ENCODE data around the gene PTTG2. TPM values are rescaled to one million over a fixed set of nuclear protein-coding genes. Genes with fewer than 3 reads are reported as not detected.
"Not testable (repeated sequence)": the region's sequence is repeated elsewhere in the genome, so short reads cannot be mapped to it uniquely, and the experiment has no call there.

PTTG2 gene
- total RNA-seq, 1 experiment from 2014 or later: not detected

- Mint-ChIP-seq H3K36me3 (ENCODE audit: insufficient read depth, unreplicated experiment) (no peaks in the 10 kb centered on the region), H3K4me3 (ENCODE audit: low read depth, unreplicated experiment) (no peak overlapping the region), H3K27me3 (ENCODE audit: unreplicated experiment) (no peaks in the 10 kb centered on the region), H3K4me1 (ENCODE audit: low read depth, unreplicated experiment) (no peaks in the 10 kb centered on the region), H3K27ac (ENCODE audit: unreplicated experiment) (no peak overlapping the region), H3K9me3 (ENCODE audit: low read depth, unreplicated experiment) (no peaks in the 10 kb centered on the region)
- no TSS peak for BruUV-seq (replicated peaks)
- no peak for TF ChIP-seq CTCF (IDR thresholded peaks at IDR 0.05; ENCODE audit: unreplicated experiment)
- intact Hi-C loops (cut with micrococcal nuclease; ENCODE audit: unreplicated experiment): no loop called here
- no peak for DNase-seq
- CTCF ChIA-PET: no interaction called here
Measured at GRCh38 chr4:37922328-37922727, 37.9 kb upstream of the PTTG2 start.

- H3K4me1 Mint-ChIP-seq (ENCODE audit: low read depth, unreplicated experiment); intact Hi-C loops (cut with micrococcal nuclease; ENCODE audit: unreplicated experiment); BruUV-seq (replicated peaks); H3K4me3 Mint-ChIP-seq (ENCODE audit: low read depth, unreplicated experiment); H3K9me3 Mint-ChIP-seq (ENCODE audit: low read depth, unreplicated experiment); H3K27ac Mint-ChIP-seq (ENCODE audit: unreplicated experiment); H3K36me3 Mint-ChIP-seq (ENCODE audit: insufficient read depth, unreplicated experiment); DNase-seq; CTCF ChIA-PET; H3K27me3 Mint-ChIP-seq (ENCODE audit: unreplicated experiment): not testable (repeated sequence)
Measured at GRCh38 chr4:37923089-37923488, 37.1 kb upstream of the PTTG2 start.

GRCh38 chr4:37924946-37925345, 35.3 kb upstream of the PTTG2 start:
- no peaks in the 10 kb centered on the region for H3K36me3 Mint-ChIP-seq (ENCODE audit: insufficient read depth, unreplicated experiment)
- CTCF ChIA-PET: no interaction called here
- no peaks in the 10 kb centered on the region for H3K4me1 Mint-ChIP-seq (ENCODE audit: low read depth, unreplicated experiment)
- H3K4me3 Mint-ChIP-seq (ENCODE audit: low read depth, unreplicated experiment): no peak overlapping the region
- H3K9me3 Mint-ChIP-seq (ENCODE audit: low read depth, unreplicated experiment): no peaks in the 10 kb centered on the region
- no peaks in the 10 kb centered on the region for H3K27me3 Mint-ChIP-seq (ENCODE audit: unreplicated experiment)
- no peak for DNase-seq
- intact Hi-C loops (cut with micrococcal nuclease; ENCODE audit: unreplicated experiment): no loop called here
- TF ChIP-seq CTCF (IDR thresholded peaks at IDR 0.05; ENCODE audit: unreplicated experiment): no peak
- no TSS peak for BruUV-seq (replicated peaks)
- H3K27ac Mint-ChIP-seq (ENCODE audit: unreplicated experiment): no peak overlapping the region

GRCh38 chr4:37927434-37927833, 32.8 kb upstream of the PTTG2 start:
- no TSS peak for BruUV-seq (replicated peaks)
- no peak for TF ChIP-seq CTCF (IDR thresholded peaks at IDR 0.05; ENCODE audit: unreplicated experiment)
- CTCF ChIA-PET: no interaction called here
- H3K4me1 Mint-ChIP-seq (ENCODE audit: low read depth, unreplicated experiment): no peaks in the 10 kb centered on the region
- H3K27me3 Mint-ChIP-seq (ENCODE audit: unreplicated experiment): no peaks in the 10 kb centered on the region
- no peak overlapping the region for H3K27ac Mint-ChIP-seq (ENCODE audit: unreplicated experiment)
- H3K9me3 Mint-ChIP-seq (ENCODE audit: low read depth, unreplicated experiment): no peaks in the 10 kb centered on the region
- no peak overlapping the region for H3K4me3 Mint-ChIP-seq (ENCODE audit: low read depth, unreplicated experiment)
- H3K36me3 Mint-ChIP-seq (ENCODE audit: insufficient read depth, unreplicated experiment): no peaks in the 10 kb centered on the region
- no peak for DNase-seq
- intact Hi-C loops (cut with micrococcal nuclease; ENCODE audit: unreplicated experiment): no loop called here

- no peaks in the 10 kb centered on the region for H3K36me3 Mint-ChIP-seq (ENCODE audit: insufficient read depth, unreplicated experiment)
- H3K27me3 Mint-ChIP-seq (ENCODE audit: unreplicated experiment): no peaks in the 10 kb centered on the region
- no peaks in the 10 kb centered on the region for H3K9me3 Mint-ChIP-seq (ENCODE audit: low read depth, unreplicated experiment)
- CTCF ChIA-PET: interaction anchor here (0.5 kb wide), 1 partner anchor 221 kb away, joined by 3 read pairs; no protein-coding TSS in a partner anchor
- BruUV-seq (replicated peaks): no TSS peak
- intact Hi-C loops (cut with micrococcal nuclease; ENCODE audit: unreplicated experiment): no loop called here
- no peak for TF ChIP-seq CTCF (IDR thresholded peaks at IDR 0.05; ENCODE audit: unreplicated experiment)
- H3K4me3 Mint-ChIP-seq (ENCODE audit: low read depth, unreplicated experiment): no peak overlapping the region
- H3K4me1 Mint-ChIP-seq (ENCODE audit: low read depth, unreplicated experiment): no peaks in the 10 kb centered on the region
- DNase-seq: no peak
- H3K27ac Mint-ChIP-seq (ENCODE audit: unreplicated experiment): no peak overlapping the region
Measured at GRCh38 chr4:37928426-37929416, 31.5 kb upstream of the PTTG2 start.

All from Calu3 (cell line).